Prostate gland (tissue), 2 donors: Measurements from ENCODE around the gene CUL7.

ENCODE experiments used
- POLR2A ChIP-seq: fragments of 450-650 bp; IDR thresholded peaks from one replicate; pipeline ENCODE4 v1.6.1; 2016; ENCODE audit warnings: antibody characterized with exemption, mild to moderate bottlenecking
- POLR2AphosphoS5 ChIP-seq: sonication (generic); formaldehyde crosslinking; IDR thresholded peaks from one replicate; pipeline ENCODE4 v1.6.1; 2017; ENCODE audit warnings: antibody characterized with exemption
- TF ChIP-seq, protein P1 (sequence below), 4 experiments: fragments of 200-600 bp in 2 of 4; fragments of 450-650 bp in 2 of 4; sonication (generic) in 2 of 4; IDR thresholded peaks; 1 replicate in 3 of 4; 2 replicates in 1 of 4; pipeline ENCODE4 v1.5.1; 2016 to 2019; ENCODE audit warnings: antibody characterized with exemption in 4 of 4, mild to moderate bottlenecking in 2 of 4, moderate library complexity in 2 of 4

DNA sequence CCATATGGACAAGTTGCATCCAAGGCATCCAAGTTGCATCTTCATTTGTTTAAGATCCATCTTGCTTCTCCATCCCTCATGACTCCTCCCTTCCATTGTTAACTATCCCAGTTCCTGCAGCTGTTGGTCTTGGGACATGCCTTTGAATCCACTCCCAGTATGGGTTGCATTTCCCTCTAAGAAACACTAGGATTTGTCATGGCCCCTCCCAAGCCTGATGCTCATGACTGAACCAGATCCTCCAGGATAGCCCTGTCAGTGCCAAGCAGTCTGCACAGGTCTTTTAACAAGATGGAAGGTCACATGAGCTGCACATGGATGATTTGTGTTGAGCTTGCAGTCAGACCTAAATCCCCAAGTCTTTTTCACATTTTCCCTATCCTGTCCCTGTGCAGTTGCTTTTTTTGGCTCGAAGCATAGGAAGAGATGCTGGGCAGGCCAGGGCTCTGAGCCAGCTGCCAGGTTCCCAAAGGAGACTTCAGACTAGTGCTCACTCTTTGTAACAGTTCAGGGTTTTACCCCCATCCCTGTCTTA lies 65.1 kb downstream of the CUL7 start:
- TF ChIP-seq, protein P1, sequence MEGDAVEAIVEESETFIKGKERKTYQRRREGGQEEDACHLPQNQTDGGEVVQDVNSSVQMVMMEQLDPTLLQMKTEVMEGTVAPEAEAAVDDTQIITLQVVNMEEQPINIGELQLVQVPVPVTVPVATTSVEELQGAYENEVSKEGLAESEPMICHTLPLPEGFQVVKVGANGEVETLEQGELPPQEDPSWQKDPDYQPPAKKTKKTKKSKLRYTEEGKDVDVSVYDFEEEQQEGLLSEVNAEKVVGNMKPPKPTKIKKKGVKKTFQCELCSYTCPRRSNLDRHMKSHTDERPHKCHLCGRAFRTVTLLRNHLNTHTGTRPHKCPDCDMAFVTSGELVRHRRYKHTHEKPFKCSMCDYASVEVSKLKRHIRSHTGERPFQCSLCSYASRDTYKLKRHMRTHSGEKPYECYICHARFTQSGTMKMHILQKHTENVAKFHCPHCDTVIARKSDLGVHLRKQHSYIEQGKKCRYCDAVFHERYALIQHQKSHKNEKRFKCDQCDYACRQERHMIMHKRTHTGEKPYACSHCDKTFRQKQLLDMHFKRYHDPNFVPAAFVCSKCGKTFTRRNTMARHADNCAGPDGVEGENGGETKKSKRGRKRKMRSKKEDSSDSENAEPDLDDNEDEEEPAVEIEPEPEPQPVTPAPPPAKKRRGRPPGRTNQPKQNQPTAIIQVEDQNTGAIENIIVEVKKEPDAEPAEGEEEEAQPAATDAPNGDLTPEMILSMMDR (IDR thresholded peaks at IDR 0.05): no peak
- TF ChIP-seq POLR2A: no peak
- TF ChIP-seq POLR2AphosphoS5: no peak
